ENCODE data around the gene TNFSF8.

DNA sequence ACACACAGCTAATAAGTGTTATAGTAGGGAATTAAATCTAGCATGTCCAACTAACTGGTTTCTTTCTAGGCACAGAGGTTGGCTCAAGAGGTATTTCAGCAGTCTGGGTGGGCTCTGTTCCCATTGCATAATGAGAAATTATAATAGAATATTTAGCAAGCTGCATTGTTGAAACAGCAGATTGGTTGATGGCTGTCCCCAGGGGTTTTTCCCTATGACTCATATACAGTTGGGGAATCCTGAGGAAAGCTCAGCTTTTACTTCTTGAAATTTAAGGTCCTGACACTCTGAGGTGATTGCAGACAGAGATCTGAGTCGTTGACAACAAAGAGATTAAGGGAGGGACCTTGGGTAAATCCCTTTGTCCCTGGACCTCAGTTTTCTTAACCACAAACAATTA lies 38.3 kb upstream of the TNFSF8 start:
- TF ChIP-seq CTCF (IDR thresholded peaks at IDR 0.05) (no peak), POLR2A (IDR thresholded peaks at IDR 0.05) (no peak)

All from sigmoid colon (tissue), 3 donors.